B cell (primary cell): ENCODE results near the gene ZDHHC14. TPM values are rescaled to one million over a fixed set of nuclear protein-coding genes. Genes with fewer than 3 reads are reported as not detected.

ENCODE experiments used
- ATAC-seq: fragments of 200-7000 bp; cut with Tn5 transposase; one replicate; pipeline ENCODE4 v1.10.0; 2021; ENCODE audit warnings: low read depth, mild to moderate bottlenecking, moderate number of reproducible peaks, moderate library complexity
- CTCF ChIA-PET: fragments of 350-600 bp; sonication (Branson Sonifier 250); formaldehyde crosslinking; loops from one replicate; lab custom pipeline; 2021; ENCODE audit warnings: antibody characterized with exemption, inconsistent platforms; lab: Charles Lee
- POLR2A ChIA-PET: fragments of 350-600 bp; sonication (Branson Sonifier 250); formaldehyde crosslinking; loops from one replicate; lab custom pipeline; 2021; ENCODE audit warnings: antibody characterized with exemption; lab: Charles Lee
- DNase-seq: peaks from one replicate; pipeline ENCODE4 v3.0.0; 2013
- H2AFZ ChIP-seq: 2 replicates; pipeline ENCODE4 v1.6.1; 2012; ENCODE audit warnings: mild to moderate bottlenecking, low read depth, low read length; ENCODE audit not compliant: insufficient read depth, poor library complexity, severe bottlenecking
- H3K27ac ChIP-seq, 2 donors: 1 replicate in 1 of 2; 2 replicates in 1 of 2; pipeline ENCODE4 v1.5.1; 2012 to 2013; ENCODE audit warnings: low read length in 2 of 2, mild to moderate bottlenecking in 2 of 2, moderate library complexity in 1 of 2
- H3K27me3 ChIP-seq, 4 experiments: fragments of 200-600 bp in 1 of 4; sonication (generic) in 1 of 4; replicated peaks in 1 of 4; 1 replicate in 2 of 4; 2 replicates in 2 of 4; pipeline versions ENCODE4 v1.6.1 to v1.7.0; 2013 to 2016; ENCODE audit warnings: low read length in 3 of 4, mild to moderate bottlenecking in 2 of 4, mixed read lengths in 1 of 4, moderate library complexity in 1 of 4; ENCODE audit not compliant: insufficient read depth in 4 of 4, control insufficient read depth in 3 of 4; ENCODE audit errors: control extremely low read depth in 1 of 4
- H3K36me3 ChIP-seq, 2 experiments: replicated peaks in 1 of 2; 1 replicate in 1 of 2; 2 replicates in 1 of 2; pipeline versions ENCODE4 v1.6.1 to v1.7.1; 2013; ENCODE audit warnings: low read length in 1 of 2; ENCODE audit not compliant: insufficient read depth in 2 of 2, control insufficient read depth in 1 of 2; ENCODE audit errors: control extremely low read depth in 1 of 2, extremely low read depth in 1 of 2
- H3K4me1 ChIP-seq, 2 donors: fragments of 200-600 bp in 1 of 2; sonication (generic) in 1 of 2; 1 replicate in 1 of 2; 2 replicates in 1 of 2; pipeline versions ENCODE4 v1.5.1 to v1.6.1; 2013 to 2017; ENCODE audit warnings: low read length in 2 of 2; ENCODE audit not compliant: control insufficient read depth in 2 of 2, insufficient read depth in 2 of 2
- H3K4me2 ChIP-seq: replicated peaks from 2 replicates; pipeline ENCODE3; 2012; ENCODE audit warnings: mild to moderate bottlenecking, low read depth, low read length; ENCODE audit not compliant: poor library complexity, severe bottlenecking
- H3K4me3 ChIP-seq, 5 experiments: fragments of 200-600 bp in 1 of 5; sonication (generic) in 1 of 5; 1 replicate in 3 of 5; 2 replicates in 2 of 5; pipeline versions ENCODE4 v1.5.1 to v1.7.0; 2011 to 2016; ENCODE audit warnings: low read length in 4 of 5, mild to moderate bottlenecking in 4 of 5, low read depth in 2 of 5, control low read depth in 1 of 5, moderate library complexity in 1 of 5; ENCODE audit not compliant: insufficient read depth in 1 of 5; ENCODE audit errors: control extremely low read depth in 1 of 5, extremely low read depth in 1 of 5
- H3K79me2 ChIP-seq: fragments of 200-600 bp; sonication (generic); one replicate; pipeline ENCODE4 v1.6.0; 2016; ENCODE audit warnings: low read length; ENCODE audit not compliant: control insufficient read depth, insufficient read depth
- H3K9ac ChIP-seq: fragments of 200-600 bp; sonication (generic); 2 replicates; pipeline ENCODE4 v1.6.1; 2017; ENCODE audit warnings: mild to moderate bottlenecking, low read length, moderate library complexity
- H3K9me3 ChIP-seq, 3 donors: one replicate each; pipeline versions ENCODE4 v1.6.1 to v1.7.1; 2013; ENCODE audit warnings: low read length in 2 of 3; ENCODE audit not compliant: control insufficient read depth in 2 of 3, insufficient read depth in 1 of 3; ENCODE audit errors: control extremely low read depth in 1 of 3
- H4K20me1 ChIP-seq: 2 replicates; pipeline ENCODE4 v1.6.0; 2012; ENCODE audit warnings: mild to moderate bottlenecking, low read length; ENCODE audit not compliant: insufficient read depth, control insufficient read depth, poor library complexity, severe bottlenecking
- H3K27ac Mint-ChIP-seq: one replicate; pipeline ENCODE4 v1.8.0; 2021; ENCODE audit warnings: mixed read lengths
- H3K27me3 Mint-ChIP-seq: one replicate; pipeline ENCODE4 v1.8.0; 2021; ENCODE audit warnings: mixed read lengths
- H3K4me1 Mint-ChIP-seq: one replicate; pipeline ENCODE4 v1.8.0; 2021; ENCODE audit warnings: mixed read lengths
- H3K4me3 Mint-ChIP-seq: one replicate; pipeline ENCODE4 v1.8.0; 2021; ENCODE audit warnings: mixed read lengths
- H3K9me3 Mint-ChIP-seq: one replicate; pipeline ENCODE4 v1.8.0; 2022; ENCODE audit warnings: mixed read lengths; ENCODE audit not compliant: insufficient read depth
- EZH2 ChIP-seq: IDR thresholded peaks from 2 replicates; pipeline ENCODE4 v1.6.1; 2012; ENCODE audit warnings: borderline replicate concordance, low read depth, mild to moderate bottlenecking, moderate library complexity, low read length; ENCODE audit not compliant: insufficient read depth, poor library complexity, severe bottlenecking
- WGBS: methylation state at CpG from one replicate; pipeline ENCODE4 v1.1.5; 2013; ENCODE audit warnings: missing lambda C conversion rate; ENCODE audit not compliant: insufficient coverage; 5-methylcytosine and 5-hydroxymethylcytosine counted together
- intact Hi-C: fragments of 100-400 bp; cut with micrococcal nuclease; formaldehyde crosslinking; loops from one replicate; pipeline ENCODE4 v1.10.0; 2022
- polyA plus RNA-seq: library from polyadenylated mRNA; depleted of rRNA; stranded (reverse); fragments of >200 nt; gene quantifications from 2 replicates; pipeline ENCODE4 v1.2.3, GENCODE V29; 2012
- total RNA-seq, 2 donors: library from RNA; stranded (reverse); fragments of 120-200 nt in 1 of 2; gene quantifications; 1 replicate in 1 of 2; 2 replicates in 1 of 2; pipeline versions ENCODE4 v1.2.3 to v1.2.4, GENCODE V29; 2013 to 2022
- TF ChIP-seq, protein P1 (sequence below): fragments of 200-600 bp; IDR thresholded peaks from one replicate; pipeline ENCODE4 v1.8.0; 2022; ENCODE audit warnings: antibody characterized with exemption, mild to moderate bottlenecking

ZDHHC14 gene
- total and polyA plus RNA-seq, 2 donors (not counting 1 experiment from before 2014, with no cell fraction given): 8.8 to 50.4 TPM

DNA sequence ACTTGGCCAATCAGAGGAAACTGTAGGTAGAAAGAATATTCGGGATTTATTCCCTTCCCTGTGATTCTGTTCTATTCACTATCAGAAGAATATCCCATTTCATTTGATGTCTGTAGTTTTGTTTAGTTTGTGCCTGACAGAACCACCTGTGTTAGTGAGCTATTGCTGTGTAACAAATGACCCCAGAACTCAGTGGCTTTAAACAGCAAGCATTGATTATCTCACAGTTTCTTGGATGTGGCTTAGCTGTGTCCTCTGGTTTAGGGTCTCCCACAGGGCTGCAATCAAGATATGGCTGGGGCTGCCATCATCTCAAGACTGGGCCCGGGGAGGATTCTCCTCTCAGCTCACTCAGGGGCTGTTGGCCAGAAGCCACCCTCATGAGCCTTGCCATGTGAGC is 143.7 kb downstream of the ZDHHC14 start:
- CTCF ChIA-PET: interaction anchor here (1.1 to 1.3 kb wide), 3 partner anchors 12 to 117 kb away, joined by 3 to 5 read pairs (median 3); no protein-coding TSS in a partner anchor
- no peak overlapping the region for H3K27ac ChIP-seq
- DNase-seq: no peak
- no peak for TF ChIP-seq EZH2
- TF ChIP-seq, protein P1, sequence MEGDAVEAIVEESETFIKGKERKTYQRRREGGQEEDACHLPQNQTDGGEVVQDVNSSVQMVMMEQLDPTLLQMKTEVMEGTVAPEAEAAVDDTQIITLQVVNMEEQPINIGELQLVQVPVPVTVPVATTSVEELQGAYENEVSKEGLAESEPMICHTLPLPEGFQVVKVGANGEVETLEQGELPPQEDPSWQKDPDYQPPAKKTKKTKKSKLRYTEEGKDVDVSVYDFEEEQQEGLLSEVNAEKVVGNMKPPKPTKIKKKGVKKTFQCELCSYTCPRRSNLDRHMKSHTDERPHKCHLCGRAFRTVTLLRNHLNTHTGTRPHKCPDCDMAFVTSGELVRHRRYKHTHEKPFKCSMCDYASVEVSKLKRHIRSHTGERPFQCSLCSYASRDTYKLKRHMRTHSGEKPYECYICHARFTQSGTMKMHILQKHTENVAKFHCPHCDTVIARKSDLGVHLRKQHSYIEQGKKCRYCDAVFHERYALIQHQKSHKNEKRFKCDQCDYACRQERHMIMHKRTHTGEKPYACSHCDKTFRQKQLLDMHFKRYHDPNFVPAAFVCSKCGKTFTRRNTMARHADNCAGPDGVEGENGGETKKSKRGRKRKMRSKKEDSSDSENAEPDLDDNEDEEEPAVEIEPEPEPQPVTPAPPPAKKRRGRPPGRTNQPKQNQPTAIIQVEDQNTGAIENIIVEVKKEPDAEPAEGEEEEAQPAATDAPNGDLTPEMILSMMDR: no peak
- no peaks in the 10 kb centered on the region for H3K27me3 ChIP-seq
- H3K9me3 Mint-ChIP-seq: no peaks in the 10 kb centered on the region
- H3K9me3 ChIP-seq: peaks cover 0 to 16% (median 0%) of the 10 kb centered on the region in 3 donors
- WGBS: 100% methylated on average over 1 of the region's 2 CpGs
- H4K20me1 ChIP-seq: no peaks in the 10 kb centered on the region
- no peak for ATAC-seq
- no peak overlapping the region for H2AFZ ChIP-seq
- H3K4me3 ChIP-seq: no peak overlapping the region
- no peak overlapping the region for H3K4me3 Mint-ChIP-seq
- peaks cover 54% of the 10 kb centered on the region for H3K4me1 Mint-ChIP-seq
- no peaks in the 10 kb centered on the region for H3K27me3 Mint-ChIP-seq
- POLR2A ChIA-PET: interaction anchor here (0.6 kb wide), 1 partner anchor 369 kb away, joined by 4 read pairs; no protein-coding TSS in a partner anchor
- intact Hi-C loops: loop anchor here (5.0 to 10.0 kb wide), 2 partner anchors 38 to 60 kb away; no protein-coding TSS in a partner anchor
- no peak overlapping the region for H3K4me2 ChIP-seq
- H3K4me1 ChIP-seq: peaks cover 21 to 47% of the 10 kb centered on the region in 2 donors
- peaks cover 5% of the 10 kb centered on the region for H3K79me2 ChIP-seq
- H3K27ac Mint-ChIP-seq: no peak overlapping the region
- no peak overlapping the region for H3K9ac ChIP-seq
- peaks cover 0 to 3% of the 10 kb centered on the region in 2 experiments for H3K36me3 ChIP-seq

- H2AFZ ChIP-seq: no peak overlapping the region
- H3K27ac Mint-ChIP-seq: no peak overlapping the region
- no peaks in the 10 kb centered on the region for H3K27me3 ChIP-seq
Measured at GRCh38 chr6:157525292-157525889, 144.4 kb downstream of the ZDHHC14 start.

More at GRCh38 chr6:157525292-157525889, 144.4 kb downstream of the ZDHHC14 start:
- Histone ChIP-seq H3K4me3 (no peak overlapping the region), H3K27ac (no peak overlapping the region), H3K79me2 (peaks cover 5% of the 10 kb centered on the region), H3K4me1 (peaks cover 21 to 44% of the 10 kb centered on the region in 2 donors), H3K36me3 (peaks cover 0 to 3% of the 10 kb centered on the region in 2 experiments), H3K9ac (no peak overlapping the region), H3K4me2 (no peak overlapping the region), H3K9me3 (peaks cover 0 to 16% (median 0%) of the 10 kb centered on the region in 3 donors), H4K20me1 (no peaks in the 10 kb centered on the region)
- DNase-seq: no peak
- POLR2A ChIA-PET: no interaction called here
- intact Hi-C loops: loop anchor here (5.0 to 10.0 kb wide), 2 partner anchors 37 to 61 kb away; no protein-coding TSS in a partner anchor
- no peak for ATAC-seq
- no peak for TF ChIP-seq EZH2
- TF ChIP-seq, protein P1: no peak
- H3K4me3 Mint-ChIP-seq: no peak overlapping the region
- WGBS: 100% methylated on average over 6 of the region's 7 CpGs
- peaks cover 55% of the 10 kb centered on the region for H3K4me1 Mint-ChIP-seq
- no peaks in the 10 kb centered on the region for H3K27me3 Mint-ChIP-seq
- CTCF ChIA-PET: interaction anchor here (1.1 to 1.3 kb wide), 2 partner anchors 12 to 14 kb away, joined by 3 read pairs; no protein-coding TSS in a partner anchor
- H3K9me3 Mint-ChIP-seq: no peaks in the 10 kb centered on the region
